GM12873 (cell line): ENCODE results near the gene C14orf119.

ENCODE experiments used
- CTCF ChIP-seq: IDR thresholded peaks from 2 replicates; pipeline ENCODE4 v1.5.1; 2012; ENCODE audit warnings: low read depth, mild to moderate bottlenecking, moderate library complexity, low read length, control low read depth; ENCODE audit not compliant: insufficient read depth; ENCODE audit errors: missing control alignments

The C14orf119 gene

GRCh38 chr14:23052671-23053070, 42.6 kb upstream of the C14orf119 start:
- TF ChIP-seq CTCF = no peak

GRCh38 chr14:23053426-23053825, 41.9 kb upstream of the C14orf119 start:
- no peak for TF ChIP-seq CTCF

GRCh38 chr14:23054000-23054811, 41.1 kb upstream of the C14orf119 start:
- peak; percentile 61 for TF ChIP-seq CTCF

GRCh38 chr14:23055147-23055550, 40.2 kb upstream of the C14orf119 start:
- no peak for TF ChIP-seq CTCF

- TF ChIP-seq CTCF = peak; percentile 4
These were observed 39.6 kb upstream of the C14orf119 start for GRCh38 chr14:23055621-23056144.

GRCh38 chr14:23056145-23056955, 39.0 kb upstream of the C14orf119 start:
- peak; percentile 93 for TF ChIP-seq CTCF
